ENCODE results near the gene SFXN3. TPM values are rescaled to one million over a fixed set of nuclear protein-coding genes. Genes with fewer than 3 reads are reported as not detected.

Gene SFXN3
- total and polyA plus RNA-seq, 2 of the 13 experiments (the other 11 are each of a cell fraction or from before 2014, with no cell fraction given): 16.8 to 71.5 TPM

- Histone ChIP-seq H3K9ac (ENCODE audit: insufficient read depth, low read depth, low read length) (peak overlapping the region; percentile 52), H4K20me1 (ENCODE audit: insufficient read depth, low read length) (no peaks in the 10 kb centered on the region), H3K79me2 (ENCODE audit: insufficient read depth, low read length) (no peaks in the 10 kb centered on the region), H3K4me2 (ENCODE audit: low read depth, low read length) (peak overlapping the region; percentile 95), H3K36me3 (replicated peaks in 1 of 2; ENCODE audit: control insufficient read depth in 1 of 2, insufficient read depth in 2 of 2, low read length in 2 of 2) (no peaks in the 10 kb centered on the region), H3K27ac (ENCODE audit: extremely low read length, insufficient read depth, low read length) (no peak overlapping the region), H3K27me3 (ENCODE audit: control insufficient read depth in 1 of 2, insufficient read depth in 2 of 2, low read length in 2 of 2) (peaks cover 1 to 13% of the 10 kb centered on the region in 2 experiments; a peak in 2 of 5 replicates), H2AFZ (ENCODE audit: low read length) (no peak overlapping the region), H3K4me3 (replicated peaks in 1 of 3; ENCODE audit: insufficient read depth in 1 of 3, low read depth in 2 of 3, low read length in 3 of 3) (peak overlapping the region; percentile 25 to 69 (median 55); a peak in 5 of 6 replicates), H3K9me3 (ENCODE audit: low read length) (no peaks in the 10 kb centered on the region), H3K4me1 (ENCODE audit: insufficient read depth, low read length) (peaks cover 41% of the 10 kb centered on the region)
- DNase-seq (ENCODE audit: low spot score) (peak; percentile 68), ATAC-seq (peak; percentile 69), FAIRE-seq (peak; percentile 26)
- in situ Hi-C loops (cut with HindIII; ENCODE audit: extremely low pct_ligation_motif_present, low pct_unique_long_range_greater_than_20kb): no loop called here
- no TSS peak for BruUV-seq (replicated peaks)
- ChIA-PET CTCF (ENCODE audit: low intra/inter-chr PET ratio, low total read pairs) (interaction anchor here (2.1 kb wide), 1 partner anchor 23 kb away, joined by 7 read pairs; no protein-coding TSS in a partner anchor), POLR2A (interaction anchor here (0.9 to 6.0 kb wide), 11 partner anchors 10 to 49 kb away, joined by 3 to 56 read pairs (median 5); partner anchors contain the start of genes LZTS2, PDZD7 and SFXN3)
- 27% methylated on average over 18 of the region's 20 CpGs for WGBS (ENCODE audit: low lambda C conversion rate)
- intact Hi-C loops (cut with micrococcal nuclease; ENCODE audit: unreplicated experiment): loop anchor here (2.0 kb wide), 1 partner anchor 49 kb away; no protein-coding TSS in a partner anchor
- TF ChIP-seq LCORL (IDR thresholded peaks at IDR 0.05) (no peak), LCORL (CRISPR knock-in tag; IDR thresholded peaks at IDR 0.05) (0 out of 2 replicates have a peak, but pooled peaks have one; percentile 32), ZNF512B (CRISPR knock-in tag; IDR thresholded peaks at IDR 0.05; ENCODE audit: borderline replicate concordance) (0 out of 2 replicates have a peak, but pooled peaks have one; percentile 22), MYNN (CRISPR knock-in tag; IDR thresholded peaks at IDR 0.05; ENCODE audit: low read depth) (no peak), FOXO4 (CRISPR knock-in tag; conservative IDR thresholded peaks at IDR 0.05) (no peak), ZNF687 (CRISPR knock-in tag; IDR thresholded peaks at IDR 0.05) (no peak), ZBTB7A (CRISPR knock-in tag; IDR thresholded peaks at IDR 0.05) (peak; percentile 39; the same call in 1 of the 2 replicates), DPF2 (CRISPR knock-in tag; IDR thresholded peaks at IDR 0.05; ENCODE audit: borderline replicate concordance, low read depth) (0 out of 2 replicates have a peak, but pooled peaks have one; percentile 4), ZNF878 (CRISPR knock-in tag; IDR thresholded peaks at IDR 0.05) (no peak), ZNF879 (CRISPR knock-in tag; IDR thresholded peaks at IDR 0.05) (0 out of 2 replicates have a peak, but pooled peaks have one; percentile 36), ZBTB42 (CRISPR knock-in tag; IDR thresholded peaks at IDR 0.05) (0 out of 2 replicates have a peak, but pooled peaks have one; percentile 25), ZFX (CRISPR knock-in tag; IDR thresholded peaks at IDR 0.05; ENCODE audit: low read depth) (peak; percentile 81; the same call in 1 of the 2 replicates), SNAPC5 (CRISPR knock-in tag; IDR thresholded peaks at IDR 0.05; ENCODE audit: borderline replicate concordance) (0 out of 2 replicates have a peak, but pooled peaks have one; percentile 10)
Observed at GRCh38 chr10:101018118-101018599, 12.9 kb upstream of the SFXN3 start.
